Testis (tissue), 3 donors: ENCODE results near the gene ADGRB3. TPM values are rescaled to one million over a fixed set of nuclear protein-coding genes. Genes with fewer than 3 reads are reported as not detected.

Experiments used
- DNase-seq: peaks from one replicate; pipeline ENCODE4 v3.0.0-alpha.2; 2019
- H3K27ac ChIP-seq, 2 donors: fragments of 200-600 bp; sonication (generic); one replicate each; pipeline ENCODE4 v1.5.1; 2019
- H3K27me3 ChIP-seq: fragments of 200-600 bp; sonication (generic); one replicate; pipeline ENCODE4 v1.5.1; 2019
- H3K36me3 ChIP-seq: fragments of 200-600 bp; sonication (generic); one replicate; pipeline ENCODE4 v1.5.1; 2017; ENCODE audit warnings: low read depth; ENCODE audit errors: missing control alignments
- H3K4me1 ChIP-seq: fragments of 200-600 bp; sonication (generic); one replicate; pipeline ENCODE4 v1.5.1; 2019
- H3K4me3 ChIP-seq, 2 donors: fragments of 200-600 bp; sonication (generic); one replicate each; pipeline ENCODE4 v1.5.1; 2017 to 2019
- H3K9me3 ChIP-seq: fragments of 200-600 bp; sonication (generic); one replicate; pipeline ENCODE4 v1.5.1; 2017
- POLR2A ChIP-seq: fragments of 450-650 bp; IDR thresholded peaks from one replicate; pipeline ENCODE4 v1.6.1; 2017; ENCODE audit warnings: antibody characterized with exemption, mild to moderate bottlenecking, moderate library complexity
- WGBS, 2 donors: methylation state at CpG; one replicate each; pipeline ENCODE4 v1.1.5; 2018; 5-methylcytosine and 5-hydroxymethylcytosine counted together
- intact Hi-C: fragments of 100-400 bp; cut with DNase I; formaldehyde crosslinking; loops from one replicate; pipeline ENCODE4 v1.15.1; 2023; ENCODE audit warnings: low total_unique reads
- polyA plus RNA-seq: library from polyadenylated mRNA; stranded (reverse); fragments of 350-450 nt; fragmentation: Illumina TruSeq; extraction: RNeasy Lipid Tissue Mini Kit (QIAGEN cat#74804); gene quantifications from one replicate; pipeline ENCODE4 v1.2.3, GENCODE V29; 2014; ENCODE audit warnings: low read depth, low replicate concordance; ENCODE audit not compliant: insufficient read depth
- total RNA-seq, 2 donors: library from RNA; depleted of rRNA; stranded (reverse); fragments of >200 nt; gene quantifications; one replicate each; pipeline ENCODE4 v1.2.3, GENCODE V29; 2016
- TF ChIP-seq, protein P1 (sequence below), 3 experiments: fragments of 450-650 bp in 2 of 3; fragments of 200-600 bp in 1 of 3; sonication (generic) in 1 of 3; IDR thresholded peaks; one replicate each; pipeline ENCODE4 v1.5.1; 2016 to 2019; ENCODE audit warnings: antibody characterized with exemption in 3 of 3, mild to moderate bottlenecking in 2 of 3, moderate library complexity in 1 of 3

The ADGRB3 gene
- total and polyA plus RNA-seq, 3 donors from 2014 or later = 3.2 to 5.7 (median 4.3) TPM

DNA sequence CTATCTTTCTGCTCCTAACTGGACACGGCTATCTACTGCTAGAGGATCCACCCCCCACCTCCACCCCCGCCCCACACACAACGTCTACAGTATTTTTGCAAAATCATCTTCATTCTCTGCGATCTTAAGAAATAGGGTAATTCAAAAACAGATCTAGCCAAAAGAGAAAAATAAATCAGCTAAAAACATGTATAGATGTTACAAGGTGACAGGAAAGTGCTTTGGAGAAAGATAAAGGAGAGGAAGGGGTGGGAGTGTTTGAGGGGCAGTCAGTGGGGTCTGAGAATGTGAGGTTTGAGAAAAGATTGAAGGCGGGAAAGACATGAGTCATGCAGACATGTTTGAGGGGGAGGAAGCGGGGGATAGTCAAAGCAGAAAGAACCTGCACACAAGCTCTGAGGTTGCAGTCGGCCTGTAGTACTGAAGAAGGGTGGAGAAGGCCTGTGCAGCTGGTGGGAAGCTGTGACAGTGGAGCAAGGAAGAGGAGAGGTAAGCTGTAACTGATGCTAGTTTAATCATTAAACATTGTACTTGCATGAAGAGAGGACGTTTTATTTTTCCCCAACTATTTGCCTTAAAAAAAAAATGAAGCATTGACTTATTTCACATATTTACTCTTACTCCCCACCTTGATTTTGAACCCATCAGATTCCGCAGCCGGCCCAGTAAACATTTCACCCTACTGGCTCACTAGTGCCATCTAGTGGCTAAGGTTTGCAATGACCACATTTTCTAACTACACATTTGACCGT, 332.6 kb downstream of the ADGRB3 start:
- H3K27me3 ChIP-seq = no peaks in the 10 kb centered on the region
- intact Hi-C loops = no loop called here
- TF ChIP-seq, protein P1, sequence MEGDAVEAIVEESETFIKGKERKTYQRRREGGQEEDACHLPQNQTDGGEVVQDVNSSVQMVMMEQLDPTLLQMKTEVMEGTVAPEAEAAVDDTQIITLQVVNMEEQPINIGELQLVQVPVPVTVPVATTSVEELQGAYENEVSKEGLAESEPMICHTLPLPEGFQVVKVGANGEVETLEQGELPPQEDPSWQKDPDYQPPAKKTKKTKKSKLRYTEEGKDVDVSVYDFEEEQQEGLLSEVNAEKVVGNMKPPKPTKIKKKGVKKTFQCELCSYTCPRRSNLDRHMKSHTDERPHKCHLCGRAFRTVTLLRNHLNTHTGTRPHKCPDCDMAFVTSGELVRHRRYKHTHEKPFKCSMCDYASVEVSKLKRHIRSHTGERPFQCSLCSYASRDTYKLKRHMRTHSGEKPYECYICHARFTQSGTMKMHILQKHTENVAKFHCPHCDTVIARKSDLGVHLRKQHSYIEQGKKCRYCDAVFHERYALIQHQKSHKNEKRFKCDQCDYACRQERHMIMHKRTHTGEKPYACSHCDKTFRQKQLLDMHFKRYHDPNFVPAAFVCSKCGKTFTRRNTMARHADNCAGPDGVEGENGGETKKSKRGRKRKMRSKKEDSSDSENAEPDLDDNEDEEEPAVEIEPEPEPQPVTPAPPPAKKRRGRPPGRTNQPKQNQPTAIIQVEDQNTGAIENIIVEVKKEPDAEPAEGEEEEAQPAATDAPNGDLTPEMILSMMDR (IDR thresholded peaks at IDR 0.05) = peak; percentile 34 to 96 (median 78)
- TF ChIP-seq POLR2A = no peak
- no peaks in the 10 kb centered on the region for H3K36me3 ChIP-seq
- DNase-seq = peak; percentile 83
- H3K9me3 ChIP-seq = no peaks in the 10 kb centered on the region
- H3K4me1 ChIP-seq = no peaks in the 10 kb centered on the region
- no peak overlapping the region for H3K27ac ChIP-seq
- no peak overlapping the region for H3K4me3 ChIP-seq
- WGBS, 2 donors = 49 to 58% methylated on average over 11 of the region's 11 CpGs

DNA sequence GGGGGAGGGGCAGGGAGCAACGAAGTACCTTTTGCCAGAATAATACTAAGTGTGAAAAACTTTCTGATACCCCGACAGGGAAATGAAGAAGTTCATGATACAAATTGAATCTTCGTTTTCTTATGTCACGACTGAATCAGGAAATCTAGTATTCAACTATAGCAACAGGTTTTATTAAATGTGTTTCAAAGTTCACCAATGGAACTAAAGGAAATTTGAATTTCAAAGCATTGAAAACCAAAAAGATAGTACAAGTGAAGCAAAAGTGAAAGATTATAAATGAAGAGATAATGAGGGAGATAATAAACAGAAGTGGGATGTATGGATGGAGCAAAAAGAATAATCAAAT, 333.2 kb downstream of the ADGRB3 start:
- no peaks in the 10 kb centered on the region for H3K4me1 ChIP-seq
- H3K36me3 ChIP-seq = no peaks in the 10 kb centered on the region
- H3K4me3 ChIP-seq = no peak overlapping the region
- 23 to 26% methylated on average over 4 of the region's 4 CpGs for WGBS, 2 donors
- intact Hi-C loops = no loop called here
- no peaks in the 10 kb centered on the region for H3K27me3 ChIP-seq
- DNase-seq = no peak
- H3K27ac ChIP-seq = no peak overlapping the region
- H3K9me3 ChIP-seq = no peaks in the 10 kb centered on the region
- TF ChIP-seq, protein P1 (IDR thresholded peaks at IDR 0.05) = no peak
- no peak for TF ChIP-seq POLR2A

DNA sequence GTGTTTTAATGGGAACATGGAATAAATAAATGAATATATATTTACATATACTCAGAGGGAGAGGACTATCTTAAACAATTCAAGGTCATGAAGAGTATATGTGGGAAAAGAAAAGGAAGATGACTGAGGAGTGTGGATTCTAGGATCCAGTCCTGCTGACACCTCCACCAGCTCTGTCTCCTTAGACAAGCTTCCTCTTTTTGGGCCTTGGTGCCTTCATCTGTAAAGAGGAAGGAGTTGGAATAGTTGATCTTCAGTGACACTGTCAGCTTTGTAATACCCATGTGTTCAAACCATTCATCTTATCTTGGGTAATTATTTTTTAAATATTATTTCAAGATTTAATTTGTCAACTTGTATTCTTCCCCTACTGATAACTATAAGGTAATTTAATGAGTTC, 338.0 kb downstream of the ADGRB3 start:
- Histone ChIP-seq H3K9me3 (no peaks in the 10 kb centered on the region), H3K27me3 (no peaks in the 10 kb centered on the region), H3K4me3 (no peak overlapping the region), H3K4me1 (no peaks in the 10 kb centered on the region), H3K27ac (no peak overlapping the region), H3K36me3 (no peaks in the 10 kb centered on the region)
- TF ChIP-seq, protein P1 (IDR thresholded peaks at IDR 0.05) = no peak
- no peak for TF ChIP-seq POLR2A
- intact Hi-C loops = no loop called here
- no peak for DNase-seq

DNA sequence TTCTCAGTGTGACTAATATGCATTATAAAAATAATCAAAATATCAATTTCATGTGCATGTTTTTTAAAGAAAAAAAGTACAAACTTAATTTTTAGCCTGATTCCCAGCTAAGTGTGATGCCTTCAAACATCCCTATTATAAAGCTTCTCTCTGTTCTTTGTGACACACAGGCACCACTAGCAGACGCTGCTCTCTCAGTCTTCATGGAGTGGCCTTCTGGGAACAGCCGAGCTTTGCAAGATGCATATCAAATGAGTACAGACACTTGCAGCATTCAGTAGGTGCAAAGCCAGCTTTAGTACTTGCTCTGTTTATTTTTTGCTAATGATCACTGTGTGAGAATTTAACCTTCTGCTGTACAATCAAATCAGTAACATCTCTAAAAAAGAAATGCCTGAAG, 340.0 kb downstream of the ADGRB3 start:
- Histone ChIP-seq H3K9me3 (no peaks in the 10 kb centered on the region), H3K36me3 (no peaks in the 10 kb centered on the region), H3K27ac (no peak overlapping the region), H3K27me3 (no peaks in the 10 kb centered on the region), H3K4me3 (no peak overlapping the region), H3K4me1 (no peaks in the 10 kb centered on the region)
- 31 to 50% methylated on average over 2 of the region's 2 CpGs for WGBS, 2 donors
- TF ChIP-seq POLR2A = no peak
- TF ChIP-seq, protein P1 (IDR thresholded peaks at IDR 0.05) = no peak
- intact Hi-C loops = no loop called here
- DNase-seq = peak; percentile 51

DNA sequence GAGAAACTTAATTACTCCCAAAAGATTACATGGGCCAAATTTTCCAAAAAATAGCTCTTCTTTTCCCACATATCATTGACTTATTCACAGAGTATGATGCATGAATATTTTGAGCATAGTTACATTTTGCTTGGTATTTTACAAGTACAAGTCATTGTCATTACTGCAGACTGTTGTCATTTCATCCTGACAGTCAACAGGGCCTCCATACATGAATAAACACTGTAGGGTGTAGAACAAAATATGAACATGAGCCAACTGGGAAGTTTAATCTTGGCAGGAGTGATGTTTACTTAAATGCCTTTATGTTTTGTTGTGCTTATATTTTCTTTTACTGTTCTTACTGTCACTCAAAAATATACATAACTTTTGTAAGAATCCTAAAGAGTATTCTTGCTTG, 340.7 kb downstream of the ADGRB3 start:
- intact Hi-C loops = no loop called here
- Histone ChIP-seq H3K27me3 (no peaks in the 10 kb centered on the region), H3K36me3 (no peaks in the 10 kb centered on the region), H3K4me3 (no peak overlapping the region), H3K27ac (no peak overlapping the region), H3K4me1 (no peaks in the 10 kb centered on the region), H3K9me3 (no peaks in the 10 kb centered on the region)
- TF ChIP-seq POLR2A = no peak
- TF ChIP-seq, protein P1 (IDR thresholded peaks at IDR 0.05) = no peak
- DNase-seq = no peak
